K562 (cell line): ENCODE measurements around the gene LBHD1. TPM values are rescaled to one million over a fixed set of nuclear protein-coding genes. Genes with fewer than 3 reads are reported as not detected.

Source experiments
- ATAC-seq: fragments of 200-7000 bp; cut with Tn5 transposase; 3 replicates; pipeline ENCODE4 v1.9.1; 2020; ENCODE audit warnings: moderate library complexity
- BruUV-seq: library from RNA; stranded (reverse); fragments of 400-500 nt; replicated peaks from 2 replicates; lab custom pipeline; 2021; lab: Mats Ljungman, UMichigan
- CTCF ChIA-PET: fragments of 300-600 bp; formaldehyde crosslinking; extraction: SDS; loops from one replicate; lab custom pipeline; 2021; ENCODE audit warnings: low intra/inter-chr PET ratio; lab: Yijun Ruan, JAX
- POLR2A ChIA-PET: fragments of 300-600, 350-650 bp; sonication (Branson Sonifier 250); formaldehyde crosslinking; extraction: SDS; loops from one replicate; lab custom pipeline; 2021; ENCODE audit warnings: antibody characterized with exemption, inconsistent platforms; lab: Yijun Ruan, JAX
- DNase-seq, 4 experiments: peaks; one replicate each; pipeline versions ENCODE4 v3.0.0 to v3.0.0-alpha.2; 2011 to 2018; ENCODE audit warnings: low spot score in 3 of 4, mixed read lengths in 3 of 4; ENCODE audit errors: extremely low read depth in 1 of 4
- FAIRE-seq: peaks from 2 replicates; lab custom pipeline; 2011; peaks lifted over from hg19 to GRCh38; lab: Jason Lieb, UNC
- H2AFZ ChIP-seq: 2 replicates; pipeline ENCODE4 v1.6.0; 2011; ENCODE audit warnings: low read depth, low read length, control low read depth, inconsistent platforms
- H3K27ac ChIP-seq: fragments of 200-600 bp; 3 replicates; pipeline ENCODE4 v1.8.0; 2011; ENCODE audit warnings: low read depth, mild to moderate bottlenecking, control low read depth, inconsistent platforms, low read length, moderate library complexity, mixed read lengths; ENCODE audit errors: extremely low read depth
- H3K27me3 ChIP-seq, 2 experiments: fragments of 300-600 bp in 1 of 2; 2 replicates in 1 of 2; 3 replicates in 1 of 2; pipeline versions ENCODE4 v1.6.0 to v1.8.0; 2011; ENCODE audit warnings: inconsistent platforms in 2 of 2, low read length in 2 of 2, mild to moderate bottlenecking in 1 of 2, mixed read lengths in 1 of 2, moderate library complexity in 1 of 2; ENCODE audit not compliant: control insufficient read depth in 2 of 2, insufficient read depth in 2 of 2
- H3K36me3 ChIP-seq: fragments of 300-600 bp; 3 replicates; pipeline ENCODE4 v1.8.0; 2011; ENCODE audit warnings: mild to moderate bottlenecking, low read length, inconsistent platforms; ENCODE audit not compliant: control insufficient read depth, insufficient read depth
- H3K4me1 ChIP-seq, 2 experiments: fragments of 200-600 bp in 1 of 2; replicated peaks in 1 of 2; 2 replicates in 1 of 2; 3 replicates in 1 of 2; pipeline versions ENCODE4 v1.5.1 to v1.8.0; 2011; ENCODE audit warnings: inconsistent platforms in 2 of 2, low read length in 2 of 2, mild to moderate bottlenecking in 1 of 2, mixed read lengths in 1 of 2, moderate library complexity in 1 of 2; ENCODE audit not compliant: control insufficient read depth in 2 of 2, insufficient read depth in 2 of 2
- H3K4me2 ChIP-seq: 2 replicates; pipeline ENCODE4 v1.6.1; 2011; ENCODE audit warnings: low read length, control low read depth, inconsistent platforms, mixed read lengths; ENCODE audit not compliant: insufficient read depth
- H3K4me3 ChIP-seq: fragments of 200-600 bp; sonication (generic), shearing (Covaris generic); 2 replicates; pipeline ENCODE4 v1.5.1; 2016; ENCODE audit warnings: control low read depth, inconsistent platforms
- H3K79me2 ChIP-seq: fragments of 200-600 bp; 3 replicates; pipeline ENCODE4 v1.8.0; 2011; ENCODE audit warnings: low read length, inconsistent platforms; ENCODE audit not compliant: control insufficient read depth, insufficient read depth
- H3K9ac ChIP-seq, 2 experiments: 2 replicates each; pipeline versions ENCODE4 v1.6.0 to v1.6.1; 2011; ENCODE audit warnings: low read depth in 2 of 2, low read length in 2 of 2, control low read depth in 1 of 2, inconsistent platforms in 1 of 2, mild to moderate bottlenecking in 1 of 2, mixed read lengths in 1 of 2; ENCODE audit not compliant: insufficient read depth in 1 of 2
- H3K9me1 ChIP-seq: one replicate; pipeline ENCODE4 v1.6.0; 2011; ENCODE audit warnings: inconsistent platforms, mild to moderate bottlenecking, low read length, moderate library complexity; ENCODE audit not compliant: control insufficient read depth, insufficient read depth
- H3K9me3 ChIP-seq: replicated peaks from 2 replicates; pipeline ENCODE4 v1.5.1; 2011; ENCODE audit warnings: low read depth, low read length, inconsistent platforms; ENCODE audit not compliant: control insufficient read depth, insufficient read depth
- H4K20me1 ChIP-seq: replicated peaks from 2 replicates; pipeline ENCODE4 v1.6.1; 2011; ENCODE audit warnings: low read length, inconsistent platforms, mixed read lengths; ENCODE audit not compliant: control insufficient read depth, insufficient read depth
- ATF2 ChIP-seq: sonication (generic); formaldehyde crosslinking; IDR thresholded peaks from 2 replicates; pipeline ENCODE4 v1.8.1; 2022; ENCODE audit warnings: missing genetic modification reagents
- FOXK1 ChIP-seq: sonication (generic); formaldehyde crosslinking; IDR thresholded peaks from 2 replicates; pipeline ENCODE4 v1.8.0; 2022; ENCODE audit warnings: missing genetic modification reagents, mild to moderate bottlenecking, borderline replicate concordance
- KDM4B ChIP-seq, 2 experiments: fragments of 450-650 bp in 1 of 2; sonication (generic) in 1 of 2; IDR thresholded peaks; 2 replicates each; pipeline ENCODE4 v1.6.1; 2016 to 2017; ENCODE audit warnings: borderline replicate concordance in 2 of 2, antibody characterized with exemption in 1 of 2, low read depth in 1 of 2, mild to moderate bottlenecking in 1 of 2
- MXI1 ChIP-seq: IDR thresholded peaks from 2 replicates; pipeline ENCODE4 v1.6.1; 2011; ENCODE audit warnings: low read depth, mild to moderate bottlenecking, improper control_type of control experiment, low read length
- NR2C2 ChIP-seq, 2 experiments: fragments of 200-800 bp in 1 of 2; sonication (Bioruptor generic) in 1 of 2; sonication (generic) in 1 of 2; formaldehyde crosslinking in 1 of 2; IDR thresholded peaks; 2 replicates each; pipeline versions ENCODE4 v1.6.1 to v1.8.0; 2016 to 2022; ENCODE audit warnings: mild to moderate bottlenecking in 1 of 2, missing compliant biosample characterization in 1 of 2, missing genetic modification characterization in 1 of 2, missing genetic modification reagents in 1 of 2
- RBM39 ChIP-seq: fragments of 200-400 bp; formaldehyde crosslinking; optimal IDR thresholded peaks from 2 replicates; pipeline ENCODE3; 2018; ENCODE audit warnings: low read depth, low read length
- SMARCE1 ChIP-seq: fragments of 450-650 bp; IDR thresholded peaks from 2 replicates; pipeline ENCODE4 v1.7.1; 2016; ENCODE audit warnings: mild to moderate bottlenecking
- TEAD4 ChIP-seq, 2 experiments: sonication (generic) in 1 of 2; formaldehyde crosslinking in 1 of 2; IDR thresholded peaks; 2 replicates each; pipeline versions ENCODE4 v1.6.1 to v1.8.0; 2012 to 2022; ENCODE audit warnings: borderline replicate concordance in 1 of 2, inconsistent platforms in 1 of 2, low read length in 1 of 2, mild to moderate bottlenecking in 1 of 2, missing genetic modification reagents in 1 of 2
- ZNF224 ChIP-seq: sonication (generic); formaldehyde crosslinking; IDR thresholded peaks from 2 replicates; pipeline ENCODE4 v1.8.0; 2022; ENCODE audit warnings: mild to moderate bottlenecking, missing genetic modification reagents
- ZNF586 ChIP-seq: fragments of 450-650 bp; formaldehyde crosslinking; conservative IDR thresholded peaks from 2 replicates; pipeline ENCODE4 v1.4.0; 2020; ENCODE audit warnings: mild to moderate bottlenecking, moderate library complexity
- WGBS: fragments of 100-300 bp; shearing (Covaris generic); methylation state at CpG from one replicate; pipeline ENCODE4 v1.1.6; 2016; ENCODE audit warnings: low coverage, mixed read lengths; ENCODE audit not compliant: insufficient coverage; ENCODE audit errors: missing lambda C conversion rate; 5-methylcytosine and 5-hydroxymethylcytosine counted together
- in situ Hi-C: fragments of 300-500 bp; cut with MboI; formaldehyde crosslinking; loops from 4 replicates; pipeline ENCODE4 v1.15.0; 2018; ENCODE audit warnings: inconsistent platforms, mixed read lengths
- intact Hi-C: fragments of 100-400 bp; cut with micrococcal nuclease; formaldehyde crosslinking; loops from 2 replicates; pipeline ENCODE4 v1.14.2; 2022
- polyA plus RNA-seq, 8 experiments: library from polyadenylated mRNA; depleted of rRNA in 4 of 8; stranded (reverse) in 5 of 8; unstranded in 3 of 8; fragments of >200 nt; fragmentation: Nextera tagmentation in 2 of 8; fragmentation: Illumina TruSeq in 1 of 8; extraction: Ambion mirVana in 2 of 8; extraction: Trizol in 1 of 8; gene quantifications; 2 replicates each; pipeline versions ENCODE4 v1.2.1 to v1.2.3, GENCODE V29; 2011 to 2014; ENCODE audit warnings: inconsistent platforms in 1 of 8, missing spikeins in 1 of 8
- total RNA-seq, 7 experiments: library from RNA; depleted of rRNA in 6 of 7; stranded (reverse); fragments of >200 nt in 6 of 7; fragmentation: Illumina TruSeq in 2 of 7; extraction: Trizol in 2 of 7; gene quantifications; 2 replicates each; pipeline versions ENCODE4 v1.2.1 to v1.2.3, GENCODE V29; 2011 to 2021; ENCODE audit warnings: low replicate concordance in 1 of 7
- TF ChIP-seq, protein P1 (sequence below): fragments of 450-650 bp; IDR thresholded peaks from 2 replicates; pipeline ENCODE4 v1.6.1; 2017; ENCODE audit warnings: antibody characterized with exemption, mild to moderate bottlenecking
- TF ChIP-seq, protein P2 (sequence below): IDR thresholded peaks from 2 replicates; pipeline ENCODE4 v1.6.1; 2012; ENCODE audit warnings: low read depth, low read length, improper control_type of control experiment, borderline replicate concordance

The LBHD1 gene
- total and polyA plus RNA-seq, 9 of the 15 experiments (the other 6 are each of a cell fraction or from before 2014, with no cell fraction given): 2.6 to 28.0 (median 12.5) TPM

- Histone ChIP-seq H3K27me3 (no peaks in the 10 kb centered on the region), H3K36me3 (peaks cover 48% of the 10 kb centered on the region), H3K9me3 (no peaks in the 10 kb centered on the region), H3K9ac (peak overlapping the region; percentile 85 to 100), H3K4me3 (peak overlapping the region; percentile 73), H3K4me1 (peaks cover 15 to 39% of the 10 kb centered on the region in 2 experiments; a peak in 4 of 5 replicates), H2AFZ (peak overlapping the region; percentile 77), H4K20me1 (peaks cover 7% of the 10 kb centered on the region; the same call in 1 of the 2 replicates), H3K79me2 (peaks cover 69% of the 10 kb centered on the region), H3K4me2 (peak overlapping the region; percentile 97), H3K9me1 (no peaks in the 10 kb centered on the region), H3K27ac (peak overlapping the region; percentile 80)
- TSS peak; percentile 62 for BruUV-seq
- ATAC-seq (peak; percentile 44), FAIRE-seq (no peak), DNase-seq (peak in 3 of 4 experiments; percentile 12 to 67 (median 53))
- WGBS: under 1% methylated on average over 31 of the region's 36 CpGs
- in situ Hi-C loops (no loop called here), intact Hi-C loops (loop anchor here (2.0 to 5.0 kb wide), 2 partner anchors 18 to 178 kb away; partner anchors contain the start of gene GANAB)
- ChIA-PET POLR2A (interaction anchor here (0.6 to 8.8 kb wide), 57 partner anchors 8 to 1041 kb away, joined by 3 to 161 read pairs (median 5); partner anchors contain the start of genes B3GAT3, EEF1G, EML3 and GANAB), CTCF (no interaction called here)
- TF ChIP-seq NR2C2 (CRISPR knock-in tag; IDR thresholded peaks at IDR 0.05) (0 out of 2 replicates have a peak, but pooled peaks have one; percentile 18), NR2C2 (tag; IDR thresholded peaks at IDR 0.05) (no peak), ATF2 (no peak), ZNF586 (CRISPR knock-in tag) (no peak), SMARCE1 (peak; percentile 15), KDM4B (IDR thresholded peaks at IDR 0.05; ENCODE audit: borderline replicate concordance in 2 of 2, low read depth in 1 of 2) (no peak), ZNF224 (CRISPR knock-in tag) (no peak), FOXK1 (no peak), TEAD4 (IDR thresholded peaks at IDR 0.05; ENCODE audit: low read length) (0 out of 2 replicates have a peak, but pooled peaks have one; percentile 6), TEAD4 (CRISPR knock-in tag; IDR thresholded peaks at IDR 0.05; ENCODE audit: borderline replicate concordance) (no peak), MXI1 (no peak), RBM39 (no peak)
- TF ChIP-seq, protein P1, sequence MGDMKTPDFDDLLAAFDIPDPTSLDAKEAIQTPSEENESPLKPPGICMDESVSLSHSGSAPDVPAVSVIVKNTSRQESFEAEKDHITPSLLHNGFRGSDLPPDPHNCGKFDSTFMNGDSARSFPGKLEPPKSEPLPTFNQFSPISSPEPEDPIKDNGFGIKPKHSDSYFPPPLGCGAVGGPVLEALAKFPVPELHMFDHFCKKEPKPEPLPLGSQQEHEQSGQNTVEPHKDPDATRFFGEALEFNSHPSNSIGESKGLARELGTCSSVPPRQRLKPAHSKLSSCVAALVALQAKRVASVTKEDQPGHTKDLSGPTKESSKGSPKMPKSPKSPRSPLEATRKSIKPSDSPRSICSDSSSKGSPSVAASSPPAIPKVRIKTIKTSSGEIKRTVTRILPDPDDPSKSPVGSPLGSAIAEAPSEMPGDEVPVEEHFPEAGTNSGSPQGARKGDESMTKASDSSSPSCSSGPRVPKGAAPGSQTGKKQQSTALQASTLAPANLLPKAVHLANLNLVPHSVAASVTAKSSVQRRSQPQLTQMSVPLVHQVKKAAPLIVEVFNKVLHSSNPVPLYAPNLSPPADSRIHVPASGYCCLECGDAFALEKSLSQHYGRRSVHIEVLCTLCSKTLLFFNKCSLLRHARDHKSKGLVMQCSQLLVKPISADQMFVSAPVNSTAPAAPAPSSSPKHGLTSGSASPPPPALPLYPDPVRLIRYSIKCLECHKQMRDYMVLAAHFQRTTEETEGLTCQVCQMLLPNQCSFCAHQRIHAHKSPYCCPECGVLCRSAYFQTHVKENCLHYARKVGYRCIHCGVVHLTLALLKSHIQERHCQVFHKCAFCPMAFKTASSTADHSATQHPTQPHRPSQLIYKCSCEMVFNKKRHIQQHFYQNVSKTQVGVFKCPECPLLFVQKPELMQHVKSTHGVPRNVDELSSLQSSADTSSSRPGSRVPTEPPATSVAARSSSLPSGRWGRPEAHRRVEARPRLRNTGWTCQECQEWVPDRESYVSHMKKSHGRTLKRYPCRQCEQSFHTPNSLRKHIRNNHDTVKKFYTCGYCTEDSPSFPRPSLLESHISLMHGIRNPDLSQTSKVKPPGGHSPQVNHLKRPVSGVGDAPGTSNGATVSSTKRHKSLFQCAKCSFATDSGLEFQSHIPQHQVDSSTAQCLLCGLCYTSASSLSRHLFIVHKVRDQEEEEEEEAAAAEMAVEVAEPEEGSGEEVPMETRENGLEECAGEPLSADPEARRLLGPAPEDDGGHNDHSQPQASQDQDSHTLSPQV: no peak
- TF ChIP-seq, protein P2, sequence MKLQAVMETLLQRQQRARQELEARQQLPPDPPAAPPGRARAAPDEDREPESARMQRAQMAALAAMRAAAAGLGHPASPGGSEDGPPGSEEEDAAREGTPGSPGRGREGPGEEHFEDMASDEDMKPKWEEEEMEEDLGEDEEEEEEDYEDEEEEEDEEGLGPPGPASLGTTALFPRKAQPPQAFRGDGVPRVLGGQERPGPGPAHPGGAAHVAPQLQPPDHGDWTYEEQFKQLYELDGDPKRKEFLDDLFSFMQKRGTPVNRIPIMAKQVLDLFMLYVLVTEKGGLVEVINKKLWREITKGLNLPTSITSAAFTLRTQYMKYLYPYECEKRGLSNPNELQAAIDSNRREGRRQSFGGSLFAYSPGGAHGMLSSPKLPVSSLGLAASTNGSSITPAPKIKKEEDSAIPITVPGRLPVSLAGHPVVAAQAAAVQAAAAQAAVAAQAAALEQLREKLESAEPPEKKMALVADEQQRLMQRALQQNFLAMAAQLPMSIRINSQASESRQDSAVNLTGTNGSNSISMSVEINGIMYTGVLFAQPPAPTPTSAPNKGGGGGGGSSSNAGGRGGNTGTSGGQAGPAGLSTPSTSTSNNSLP: no peak
These were observed 7.5 kb downstream of the LBHD1 start for GRCh38 chr11:62664405-62665074.
